ENCODE measurements around the gene MTMR10. TPM values are rescaled to one million over a fixed set of nuclear protein-coding genes. Genes with fewer than 3 reads are reported as not detected.
A peak's percentile ranks its signal among the peaks of the same experiment; 100 is the strongest.

The MTMR10 gene, protein sequence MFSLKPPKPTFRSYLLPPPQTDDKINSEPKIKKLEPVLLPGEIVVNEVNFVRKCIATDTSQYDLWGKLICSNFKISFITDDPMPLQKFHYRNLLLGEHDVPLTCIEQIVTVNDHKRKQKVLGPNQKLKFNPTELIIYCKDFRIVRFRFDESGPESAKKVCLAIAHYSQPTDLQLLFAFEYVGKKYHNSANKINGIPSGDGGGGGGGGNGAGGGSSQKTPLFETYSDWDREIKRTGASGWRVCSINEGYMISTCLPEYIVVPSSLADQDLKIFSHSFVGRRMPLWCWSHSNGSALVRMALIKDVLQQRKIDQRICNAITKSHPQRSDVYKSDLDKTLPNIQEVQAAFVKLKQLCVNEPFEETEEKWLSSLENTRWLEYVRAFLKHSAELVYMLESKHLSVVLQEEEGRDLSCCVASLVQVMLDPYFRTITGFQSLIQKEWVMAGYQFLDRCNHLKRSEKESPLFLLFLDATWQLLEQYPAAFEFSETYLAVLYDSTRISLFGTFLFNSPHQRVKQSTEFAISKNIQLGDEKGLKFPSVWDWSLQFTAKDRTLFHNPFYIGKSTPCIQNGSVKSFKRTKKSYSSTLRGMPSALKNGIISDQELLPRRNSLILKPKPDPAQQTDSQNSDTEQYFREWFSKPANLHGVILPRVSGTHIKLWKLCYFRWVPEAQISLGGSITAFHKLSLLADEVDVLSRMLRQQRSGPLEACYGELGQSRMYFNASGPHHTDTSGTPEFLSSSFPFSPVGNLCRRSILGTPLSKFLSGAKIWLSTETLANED
- total RNA-seq, result 10 to 100 TPM; 10.1 to 17.6 TPM

DNA sequence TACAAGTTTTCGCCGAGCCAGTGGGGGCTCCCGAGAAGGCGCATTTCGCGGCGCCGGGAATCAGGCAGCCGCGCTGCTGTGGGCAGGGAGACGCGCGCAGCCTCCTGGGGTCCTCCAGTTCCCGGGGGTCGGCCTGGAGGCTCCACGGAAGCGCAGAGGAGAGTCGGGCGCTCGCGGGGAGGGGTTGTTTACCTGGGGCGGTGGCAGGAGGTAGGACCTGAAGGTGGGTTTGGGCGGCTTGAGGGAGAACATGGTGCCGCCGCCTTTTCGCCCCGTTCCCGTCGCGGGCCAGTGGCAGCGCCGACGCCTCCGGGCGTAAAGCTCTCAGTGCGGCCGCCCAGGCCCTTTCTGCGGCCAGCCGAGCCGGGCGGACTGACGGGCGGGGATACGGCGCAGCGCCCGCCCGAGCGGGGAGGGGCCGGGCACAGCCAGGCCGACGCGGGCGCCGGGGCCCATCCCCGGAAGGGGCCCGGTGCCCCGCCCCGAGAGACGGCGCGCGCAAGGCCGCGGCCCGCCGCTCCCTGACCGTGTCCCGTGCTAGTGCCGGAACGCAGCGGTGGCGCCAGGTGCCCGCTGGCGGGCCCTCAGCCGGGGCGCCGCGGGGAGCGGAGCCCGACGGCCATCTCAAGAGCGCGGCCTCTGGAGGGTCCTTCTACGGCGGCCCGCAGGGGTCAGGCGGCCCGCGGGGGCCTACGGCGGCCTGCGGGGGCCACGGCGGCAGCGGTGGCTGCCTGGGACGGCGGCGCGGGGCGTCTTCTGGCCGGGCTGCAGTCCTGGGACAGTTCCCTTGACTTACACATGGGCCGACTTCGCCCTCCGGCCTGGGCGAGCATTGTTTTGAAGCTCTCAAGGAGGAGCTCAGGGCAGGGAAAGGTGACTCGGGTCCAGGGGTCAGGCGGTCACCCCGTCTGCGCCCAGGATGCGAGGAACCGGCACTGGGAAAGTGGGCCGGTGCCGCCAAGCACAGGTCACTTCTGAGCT, at the start of gene MTMR10:
MTMR10 (minus strand) TSS at position 374 of the 981 bp plus-strand sequence; CDS start at position 252, 122 bp downstream.
- Mint-ChIP-seq H3K4me1 (peaks cover 27% of the 10 kb centered on the region), H3K27me3 (peaks cover 1% of the 10 kb centered on the region), H3K36me3 (ENCODE audit: low read depth) (peaks cover 9% of the 10 kb centered on the region), H3K9me3 (ENCODE audit: low read depth) (no peaks in the 10 kb centered on the region), H3K4me3 (peak within 1 kb of the TSS; percentile 95), H3K27ac (peak within 1 kb of the TSS; percentile 84)
- ATAC-seq, result peak; percentile 93
- ChIA-PET POLR2A (interaction anchor here (0.8 to 1.0 kb wide), 2 partner anchors 9 to 138 kb away, joined by 4 read pairs; no protein-coding TSS in a partner anchor), CTCF (interaction anchor here (1.1 to 1.6 kb wide), 2 partner anchors 9 to 137 kb away, joined by 4 to 5 read pairs; no protein-coding TSS in a partner anchor)
- intact Hi-C loops (cut with DNase I, micrococcal nuclease), result loop anchor here (1.0 to 10.0 kb wide), 6 partner anchors 88 to 879 kb away; partner anchors contain the start of genes FAN1 (in 1 of the 2), KLF13 (in 1 of the 2) and OTUD7A (in 1 of the 2)
- DNase-seq, result peak; percentile 80

DNA sequence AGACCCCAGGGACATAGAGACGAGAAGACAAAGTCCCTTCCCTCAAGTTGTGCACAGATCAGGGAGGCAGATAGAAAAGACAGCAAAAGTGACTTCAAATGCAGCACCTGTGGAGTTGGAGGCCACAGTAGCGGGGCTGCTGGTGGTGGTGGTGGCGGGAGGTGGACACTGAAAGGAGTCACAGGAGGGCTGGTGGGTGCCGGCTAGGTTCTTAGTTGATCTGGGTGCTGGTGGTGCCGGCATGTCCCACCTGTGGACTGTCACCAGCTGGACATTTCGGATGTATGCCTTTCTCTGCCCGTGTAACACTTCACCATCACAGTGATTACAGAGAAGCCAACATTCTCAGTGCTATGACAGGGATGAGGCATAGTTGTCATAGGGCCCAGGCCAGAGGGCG, 49.2 kb upstream of the MTMR10 start:
- Mint-ChIP-seq H3K9me3 (ENCODE audit: low read depth) (no peaks in the 10 kb centered on the region), H3K36me3 (ENCODE audit: low read depth) (no peaks in the 10 kb centered on the region), H3K4me3 (no peak overlapping the region), H3K27me3 (peaks cover 2% of the 10 kb centered on the region), H3K4me1 (no peaks in the 10 kb centered on the region), H3K27ac (no peak overlapping the region)
- ATAC-seq (no peak), DNase-seq (no peak)
- ChIA-PET CTCF (interaction anchor here (1.0 kb wide), 1 partner anchor 12 kb away, joined by 4 read pairs; no protein-coding TSS in a partner anchor), POLR2A (no interaction called here)
- intact Hi-C loops (cut with DNase I, micrococcal nuclease), result loop anchor here in 1 of 2 experiments (10.0 kb wide), 1 partner anchor 54 kb away; no protein-coding TSS in a partner anchor

DNA sequence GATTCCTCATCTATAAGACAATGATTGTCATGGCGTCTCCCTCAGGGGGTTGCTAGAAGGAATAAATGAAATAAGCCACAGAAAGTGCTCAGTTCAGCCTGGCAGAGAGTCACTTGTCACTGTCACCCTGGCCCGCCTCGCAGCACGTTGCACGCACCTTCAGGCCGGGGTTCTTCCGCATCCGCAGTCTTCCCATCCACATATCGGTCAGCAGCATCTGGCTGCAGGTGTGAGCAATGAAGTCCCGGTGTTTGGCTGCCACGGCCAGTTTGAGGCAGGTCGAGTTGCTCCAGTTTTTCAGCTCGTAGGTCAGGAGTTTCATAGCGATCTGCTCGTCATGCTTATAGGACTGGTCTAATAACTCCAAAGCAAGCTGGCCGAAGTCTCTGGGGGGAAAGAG, 48.5 kb upstream of the MTMR10 start:
- DNase-seq (no peak), ATAC-seq (no peak)
- Mint-ChIP-seq H3K27me3 (peaks cover 2% of the 10 kb centered on the region), H3K27ac (no peak overlapping the region), H3K9me3 (ENCODE audit: low read depth) (no peaks in the 10 kb centered on the region), H3K4me1 (no peaks in the 10 kb centered on the region), H3K36me3 (ENCODE audit: low read depth) (no peaks in the 10 kb centered on the region), H3K4me3 (no peak overlapping the region)
- ChIA-PET POLR2A (no interaction called here), CTCF (interaction anchor here (1.0 kb wide), 2 partner anchors 10 to 12 kb away, joined by 3 to 4 read pairs; no protein-coding TSS in a partner anchor)
- intact Hi-C loops (cut with DNase I, micrococcal nuclease), result loop anchor here in 1 of 2 experiments (10.0 kb wide), 1 partner anchor 55 kb away; no protein-coding TSS in a partner anchor

DNA sequence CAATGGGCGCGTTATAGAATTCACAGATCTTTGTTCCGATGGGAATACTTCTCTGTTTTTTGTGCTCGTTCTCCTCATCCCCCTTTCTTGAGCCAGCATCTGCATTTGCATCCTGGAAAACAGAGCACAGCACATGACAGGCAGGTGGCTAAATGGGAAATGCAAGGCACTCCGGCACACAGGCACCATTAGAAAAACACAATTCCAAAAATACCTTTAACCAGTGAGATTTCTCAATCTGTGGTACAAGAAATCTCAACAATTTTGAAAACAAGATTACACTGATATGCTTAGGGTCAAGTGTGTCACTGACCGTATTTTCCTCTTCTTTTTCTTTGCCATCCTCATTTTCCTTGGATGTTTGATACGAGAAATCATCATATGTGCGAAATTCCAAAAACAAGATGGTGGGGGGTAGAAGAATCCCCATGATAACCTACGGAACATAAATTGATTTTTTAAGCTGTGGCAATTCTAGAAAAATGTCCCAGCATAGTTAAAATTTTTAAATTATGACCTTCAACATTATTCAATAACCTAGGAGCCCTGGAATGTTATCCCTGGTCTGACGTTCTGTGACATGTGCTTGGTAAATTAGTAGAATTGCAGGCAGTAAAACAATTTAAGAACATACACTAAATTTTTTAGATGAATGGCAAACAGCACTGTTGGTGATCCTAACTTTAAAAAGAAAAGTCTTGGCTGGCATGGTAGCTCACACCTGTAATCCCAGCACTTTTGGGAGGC, 46.5 kb upstream of the MTMR10 start:
- H3K27me3 Mint-ChIP-seq, result peaks cover 2% of the 10 kb centered on the region
- H3K36me3 Mint-ChIP-seq (ENCODE audit: low read depth), result no peaks in the 10 kb centered on the region
- intact Hi-C loops (cut with DNase I, micrococcal nuclease), result no loop called here
- ChIA-PET POLR2A (no interaction called here), CTCF (interaction anchor here (0.6 kb wide), 1 partner anchor 1025 kb away, joined by 4 read pairs; no protein-coding TSS in a partner anchor)
- H3K4me3 Mint-ChIP-seq, result no peak overlapping the region
- no peak for DNase-seq
- no peaks in the 10 kb centered on the region for H3K4me1 Mint-ChIP-seq
- no peak for ATAC-seq
- H3K9me3 Mint-ChIP-seq (ENCODE audit: low read depth), result no peaks in the 10 kb centered on the region
- no peak overlapping the region for H3K27ac Mint-ChIP-seq

DNA sequence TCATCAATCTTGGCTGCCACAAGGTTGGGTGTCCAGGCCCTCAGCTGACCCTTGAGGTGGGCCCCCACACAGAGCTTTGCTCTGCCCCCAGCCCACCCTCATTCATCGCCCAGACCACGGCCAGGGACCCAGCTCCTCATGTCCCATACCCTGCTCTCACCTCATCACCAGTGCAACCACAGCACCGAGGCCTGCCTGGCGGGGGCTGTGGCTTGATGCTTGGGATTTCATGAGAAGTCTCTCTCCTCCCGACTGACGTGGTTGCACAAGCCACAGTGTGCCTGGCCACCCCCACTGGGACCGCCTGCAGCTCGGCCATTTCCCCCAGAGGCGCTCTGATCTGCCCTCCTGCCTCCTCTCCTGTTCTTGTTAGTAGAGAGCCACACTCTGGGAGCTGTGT, 45.4 kb upstream of the MTMR10 start:
- intact Hi-C loops (cut with DNase I, micrococcal nuclease), result no loop called here
- CTCF ChIA-PET, result no interaction called here
- no peak for DNase-seq
- H3K36me3 Mint-ChIP-seq (ENCODE audit: low read depth), result no peaks in the 10 kb centered on the region
- H3K27ac Mint-ChIP-seq, result no peak overlapping the region
- H3K4me1 Mint-ChIP-seq, result no peaks in the 10 kb centered on the region
- H3K4me3 Mint-ChIP-seq, result no peak overlapping the region
- no peaks in the 10 kb centered on the region for H3K9me3 Mint-ChIP-seq (ENCODE audit: low read depth)
- peaks cover 2% of the 10 kb centered on the region for H3K27me3 Mint-ChIP-seq
- no peak for ATAC-seq
- POLR2A ChIA-PET, result no interaction called here

DNA sequence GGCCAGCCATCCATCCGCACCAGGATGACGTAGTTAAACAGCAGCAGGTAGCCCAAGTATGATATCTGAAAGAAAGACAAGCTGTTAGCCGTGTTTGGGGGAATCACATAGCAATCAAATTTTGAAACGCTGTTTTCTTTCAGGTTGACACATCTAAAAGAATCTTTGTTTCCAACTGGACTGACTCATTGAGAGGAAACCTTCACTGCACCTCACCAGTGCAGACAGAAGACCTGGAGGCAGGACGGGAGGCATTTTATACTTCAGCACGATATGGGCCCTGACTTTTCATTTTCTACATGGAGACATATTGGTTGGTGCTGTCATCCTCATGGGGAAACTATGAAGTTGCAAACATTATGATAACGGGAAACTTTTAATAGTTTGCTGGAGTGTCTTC, 44.2 kb upstream of the MTMR10 start:
- no peaks in the 10 kb centered on the region for H3K9me3 Mint-ChIP-seq (ENCODE audit: low read depth)
- DNase-seq (no peak), ATAC-seq (no peak)
- H3K27ac Mint-ChIP-seq, result no peak overlapping the region
- H3K4me1 Mint-ChIP-seq, result no peaks in the 10 kb centered on the region
- intact Hi-C loops (cut with DNase I, micrococcal nuclease), result no loop called here
- CTCF ChIA-PET, result interaction anchor here (1.0 kb wide), 1 partner anchor 176 kb away, joined by 3 read pairs; no protein-coding TSS in a partner anchor
- no peaks in the 10 kb centered on the region for H3K36me3 Mint-ChIP-seq (ENCODE audit: low read depth)
- POLR2A ChIA-PET, result no interaction called here
- H3K27me3 Mint-ChIP-seq, result no peaks in the 10 kb centered on the region
- no peak overlapping the region for H3K4me3 Mint-ChIP-seq

DNA sequence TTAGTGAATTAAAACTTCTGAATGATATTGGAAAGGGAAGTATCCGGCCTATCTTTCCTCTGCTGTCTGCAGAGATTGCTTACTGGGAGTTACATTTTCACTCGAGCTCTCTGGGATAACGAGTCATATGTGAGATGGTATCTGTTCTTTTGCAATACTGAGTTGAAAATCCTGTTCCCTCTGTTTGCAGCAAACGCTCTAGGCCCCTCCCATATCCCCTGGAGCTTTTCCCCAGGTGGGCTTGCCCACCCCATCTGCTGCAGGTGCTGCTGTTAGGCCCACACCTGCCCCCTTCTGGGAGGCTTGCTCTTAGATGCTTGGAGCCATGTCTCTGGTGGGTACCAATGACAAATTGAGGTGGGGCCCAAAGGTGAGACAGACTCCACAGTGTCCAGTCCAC, 42.7 kb upstream of the MTMR10 start:
- Mint-ChIP-seq H3K27me3 (peaks cover under 1% of the 10 kb centered on the region), H3K4me1 (no peaks in the 10 kb centered on the region), H3K4me3 (no peak overlapping the region), H3K9me3 (ENCODE audit: low read depth) (no peaks in the 10 kb centered on the region), H3K36me3 (ENCODE audit: low read depth) (no peaks in the 10 kb centered on the region), H3K27ac (no peak overlapping the region)
- ATAC-seq (no peak), DNase-seq (no peak)
- POLR2A ChIA-PET, result no interaction called here
- intact Hi-C loops (cut with DNase I, micrococcal nuclease), result no loop called here
- CTCF ChIA-PET, result no interaction called here

DNA sequence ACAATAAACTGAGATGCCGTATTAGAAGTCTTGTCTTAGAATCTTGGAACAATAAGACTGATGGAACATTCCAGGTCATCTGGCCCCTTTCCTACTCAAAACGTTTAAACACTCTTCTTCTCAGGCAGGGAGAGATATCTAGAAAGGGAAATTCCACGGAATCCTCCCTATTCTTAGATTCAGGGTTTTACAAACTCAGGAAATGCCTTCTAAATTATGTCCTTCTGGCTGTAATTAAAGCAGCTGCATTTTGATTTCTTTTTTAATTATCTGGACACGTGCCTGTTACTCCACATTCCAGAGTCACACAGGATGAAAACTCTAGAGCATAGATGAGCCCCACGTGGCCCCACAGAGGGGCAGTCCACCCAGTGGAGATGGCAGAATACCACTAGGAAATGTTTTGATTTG, 41.5 kb upstream of the MTMR10 start:
- no peaks in the 10 kb centered on the region for H3K9me3 Mint-ChIP-seq (ENCODE audit: low read depth)
- H3K27ac Mint-ChIP-seq, result no peak overlapping the region
- DNase-seq (no peak), ATAC-seq (no peak)
- no peaks in the 10 kb centered on the region for H3K36me3 Mint-ChIP-seq (ENCODE audit: low read depth)
- POLR2A ChIA-PET, result no interaction called here
- H3K4me1 Mint-ChIP-seq, result no peaks in the 10 kb centered on the region
- intact Hi-C loops (cut with DNase I, micrococcal nuclease), result no loop called here
- peaks cover 6% of the 10 kb centered on the region for H3K27me3 Mint-ChIP-seq
- no peak overlapping the region for H3K4me3 Mint-ChIP-seq
- CTCF ChIA-PET, result no interaction called here

DNA sequence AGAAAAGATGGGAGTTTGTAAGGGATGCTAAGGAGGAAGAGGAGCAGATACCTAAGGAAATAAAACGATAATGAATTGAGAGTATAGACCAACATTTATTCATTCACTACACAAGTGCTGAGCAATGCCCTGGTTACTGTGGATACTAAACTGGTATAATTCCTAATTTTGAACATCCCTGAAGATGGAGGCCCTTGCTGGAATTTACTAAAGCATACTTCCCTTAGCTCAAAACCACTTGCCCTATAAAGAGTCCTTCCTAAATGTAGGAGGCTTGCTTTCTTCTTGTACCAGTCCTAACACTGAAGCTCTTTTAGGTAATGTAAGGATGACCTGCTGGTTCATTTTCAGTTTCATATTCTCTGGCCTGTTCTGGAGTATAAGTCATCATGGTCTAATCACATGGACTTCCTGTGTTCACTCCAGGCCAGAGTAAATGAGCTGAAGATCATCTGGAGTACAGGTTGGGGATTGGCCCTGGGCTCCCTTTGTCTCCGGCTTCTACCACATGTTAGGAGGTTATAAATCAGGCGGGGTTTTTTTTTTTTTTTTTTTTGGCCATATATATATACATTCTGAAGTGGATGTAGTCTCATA, 40.1 kb upstream of the MTMR10 start:
- CTCF ChIA-PET, result interaction anchor here (0.6 kb wide), 1 partner anchor 117 kb away, joined by 3 read pairs; no protein-coding TSS in a partner anchor
- no peak overlapping the region for H3K4me3 Mint-ChIP-seq
- no peak for DNase-seq
- no peaks in the 10 kb centered on the region for H3K36me3 Mint-ChIP-seq (ENCODE audit: low read depth)
- H3K9me3 Mint-ChIP-seq (ENCODE audit: low read depth), result no peaks in the 10 kb centered on the region
- no peak overlapping the region for H3K27ac Mint-ChIP-seq
- ATAC-seq, result no peak
- peaks cover 9% of the 10 kb centered on the region for H3K27me3 Mint-ChIP-seq
- intact Hi-C loops (cut with DNase I, micrococcal nuclease), result no loop called here
- H3K4me1 Mint-ChIP-seq, result no peaks in the 10 kb centered on the region
- POLR2A ChIA-PET, result no interaction called here

DNA sequence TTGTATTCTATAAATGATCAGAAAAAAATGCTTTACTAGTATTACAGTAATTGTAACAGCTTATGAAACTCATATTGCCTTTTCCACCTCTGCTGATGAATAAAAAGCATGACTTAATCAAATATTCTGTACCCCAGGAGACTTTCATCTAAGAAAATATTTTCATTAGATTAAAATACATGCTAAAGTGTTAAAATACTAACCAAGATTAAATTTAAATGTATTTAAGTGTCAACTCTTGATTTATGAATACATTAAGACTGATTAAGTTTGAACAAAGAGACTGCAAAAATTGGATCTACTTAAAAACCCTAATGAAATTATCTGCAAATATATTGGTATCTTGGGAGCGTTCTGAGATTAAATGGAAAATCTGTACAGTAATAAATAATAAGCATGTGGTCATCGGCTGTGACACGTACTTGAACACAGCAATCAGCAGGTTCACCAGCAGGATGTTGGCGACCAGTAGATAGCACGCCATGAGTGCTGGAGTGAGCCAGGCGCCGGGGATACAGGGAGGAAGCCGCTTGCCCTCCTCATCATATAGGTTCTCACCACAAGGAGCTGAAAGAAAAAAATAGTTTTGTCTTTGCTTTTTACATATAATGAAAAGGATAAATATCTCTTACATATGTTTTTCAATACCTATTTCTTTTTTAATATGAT, 36.6 kb upstream of the MTMR10 start:
- Mint-ChIP-seq H3K4me3 (no peak overlapping the region), H3K27ac (no peak overlapping the region), H3K27me3 (peaks cover 16% of the 10 kb centered on the region), H3K36me3 (ENCODE audit: low read depth) (no peaks in the 10 kb centered on the region), H3K9me3 (ENCODE audit: low read depth) (no peaks in the 10 kb centered on the region), H3K4me1 (no peaks in the 10 kb centered on the region)
- ChIA-PET POLR2A (no interaction called here), CTCF (interaction anchor here (1.0 to 1.6 kb wide), 3 partner anchors 13 to 16 kb away, joined by 3 to 5 read pairs (median 4); no protein-coding TSS in a partner anchor)
- no peak for ATAC-seq
- no peak for DNase-seq
- intact Hi-C loops (cut with DNase I, micrococcal nuclease), result no loop called here

All from activated CD4-positive, alpha-beta T cell treated with anti-CD3 and anti-CD28 coated beads for 36 hours (primary cell).